Lower leg skin (tissue), 3 donors: Measurements from ENCODE around the gene TLK1.

Source experiments
- POLR2A ChIP-seq, 2 donors: fragments of 450-650 bp; IDR thresholded peaks; one replicate each; pipeline ENCODE4 v1.6.1; 2016 to 2017; ENCODE audit warnings: antibody characterized with exemption in 2 of 2, mild to moderate bottlenecking in 1 of 2, moderate library complexity in 1 of 2
- TF ChIP-seq, protein P1 (sequence below), 3 donors: fragments of 450-650 bp; IDR thresholded peaks; one replicate each; pipeline ENCODE4 v1.5.1; 2016; ENCODE audit warnings: antibody characterized with exemption in 3 of 3, mild to moderate bottlenecking in 3 of 3, moderate library complexity in 2 of 3

DNA sequence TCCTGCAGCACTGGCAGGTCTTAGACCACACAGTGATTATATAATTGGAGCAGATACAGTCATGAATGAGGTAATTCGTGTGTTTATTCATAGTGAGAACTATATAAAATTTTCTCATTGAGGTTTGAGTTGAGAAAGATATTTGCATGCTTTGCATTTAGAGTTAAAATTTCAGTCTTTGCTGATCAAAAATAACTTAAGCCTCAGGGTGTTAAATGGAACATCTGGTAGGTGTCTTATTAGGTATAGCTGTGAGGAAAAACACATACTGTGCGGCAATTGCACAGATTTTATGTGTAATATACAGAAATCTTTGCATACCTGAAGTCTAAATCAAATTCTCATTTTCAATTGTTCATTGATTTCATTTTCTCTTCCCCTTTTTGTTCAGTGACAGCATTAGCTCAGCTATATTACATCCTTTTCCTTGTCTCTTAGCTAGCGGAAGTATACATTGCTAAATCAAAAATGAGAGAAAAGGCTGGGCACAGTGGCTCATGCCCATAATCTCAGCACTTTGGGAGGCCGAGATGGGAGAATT, 210.4 kb downstream of the TLK1 start:
- TF ChIP-seq, protein P1, sequence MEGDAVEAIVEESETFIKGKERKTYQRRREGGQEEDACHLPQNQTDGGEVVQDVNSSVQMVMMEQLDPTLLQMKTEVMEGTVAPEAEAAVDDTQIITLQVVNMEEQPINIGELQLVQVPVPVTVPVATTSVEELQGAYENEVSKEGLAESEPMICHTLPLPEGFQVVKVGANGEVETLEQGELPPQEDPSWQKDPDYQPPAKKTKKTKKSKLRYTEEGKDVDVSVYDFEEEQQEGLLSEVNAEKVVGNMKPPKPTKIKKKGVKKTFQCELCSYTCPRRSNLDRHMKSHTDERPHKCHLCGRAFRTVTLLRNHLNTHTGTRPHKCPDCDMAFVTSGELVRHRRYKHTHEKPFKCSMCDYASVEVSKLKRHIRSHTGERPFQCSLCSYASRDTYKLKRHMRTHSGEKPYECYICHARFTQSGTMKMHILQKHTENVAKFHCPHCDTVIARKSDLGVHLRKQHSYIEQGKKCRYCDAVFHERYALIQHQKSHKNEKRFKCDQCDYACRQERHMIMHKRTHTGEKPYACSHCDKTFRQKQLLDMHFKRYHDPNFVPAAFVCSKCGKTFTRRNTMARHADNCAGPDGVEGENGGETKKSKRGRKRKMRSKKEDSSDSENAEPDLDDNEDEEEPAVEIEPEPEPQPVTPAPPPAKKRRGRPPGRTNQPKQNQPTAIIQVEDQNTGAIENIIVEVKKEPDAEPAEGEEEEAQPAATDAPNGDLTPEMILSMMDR (IDR thresholded peaks at IDR 0.05), result no peak
- TF ChIP-seq POLR2A (IDR thresholded peaks at IDR 0.05), result no peak
